ENCODE measurements around the gene POU4F1. TPM values are rescaled to one million over a fixed set of nuclear protein-coding genes. Genes with fewer than 3 reads are reported as not detected.

The POU4F1 gene
- total RNA-seq, 1 donor: not detected

DNA sequence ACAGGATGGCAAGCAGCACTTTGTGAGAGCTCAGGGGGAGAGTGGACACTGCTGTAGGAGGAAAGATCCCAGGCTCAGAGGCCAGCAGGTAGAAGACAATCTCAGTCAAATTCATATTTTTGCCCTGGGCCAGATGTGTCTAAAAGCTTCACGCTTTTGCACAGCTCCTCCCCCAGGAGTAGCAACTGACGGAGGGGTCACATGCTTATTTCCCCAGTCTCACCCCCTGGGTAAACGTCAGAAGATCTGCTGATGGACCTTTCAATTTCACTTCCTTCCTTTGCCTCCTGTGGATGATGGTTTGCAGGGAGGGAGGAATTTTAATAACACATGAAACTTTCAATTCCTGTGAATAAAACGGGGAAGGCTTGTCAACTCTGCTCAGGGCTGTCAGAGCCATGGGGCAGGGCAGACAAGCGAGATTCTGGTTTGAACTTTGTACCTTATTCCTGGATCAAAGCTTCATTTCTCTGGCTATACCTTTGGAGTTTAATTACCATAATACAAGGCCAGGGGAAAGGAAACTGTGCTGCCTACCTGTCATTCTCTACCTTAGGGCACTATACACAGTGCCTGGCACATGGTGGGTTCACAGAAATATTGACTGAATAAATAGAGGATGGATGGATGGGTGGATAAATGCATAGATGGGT lies 41.0 kb downstream of the POU4F1 start:
- TF ChIP-seq, protein P1, sequence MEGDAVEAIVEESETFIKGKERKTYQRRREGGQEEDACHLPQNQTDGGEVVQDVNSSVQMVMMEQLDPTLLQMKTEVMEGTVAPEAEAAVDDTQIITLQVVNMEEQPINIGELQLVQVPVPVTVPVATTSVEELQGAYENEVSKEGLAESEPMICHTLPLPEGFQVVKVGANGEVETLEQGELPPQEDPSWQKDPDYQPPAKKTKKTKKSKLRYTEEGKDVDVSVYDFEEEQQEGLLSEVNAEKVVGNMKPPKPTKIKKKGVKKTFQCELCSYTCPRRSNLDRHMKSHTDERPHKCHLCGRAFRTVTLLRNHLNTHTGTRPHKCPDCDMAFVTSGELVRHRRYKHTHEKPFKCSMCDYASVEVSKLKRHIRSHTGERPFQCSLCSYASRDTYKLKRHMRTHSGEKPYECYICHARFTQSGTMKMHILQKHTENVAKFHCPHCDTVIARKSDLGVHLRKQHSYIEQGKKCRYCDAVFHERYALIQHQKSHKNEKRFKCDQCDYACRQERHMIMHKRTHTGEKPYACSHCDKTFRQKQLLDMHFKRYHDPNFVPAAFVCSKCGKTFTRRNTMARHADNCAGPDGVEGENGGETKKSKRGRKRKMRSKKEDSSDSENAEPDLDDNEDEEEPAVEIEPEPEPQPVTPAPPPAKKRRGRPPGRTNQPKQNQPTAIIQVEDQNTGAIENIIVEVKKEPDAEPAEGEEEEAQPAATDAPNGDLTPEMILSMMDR (IDR thresholded peaks at IDR 0.05; ENCODE audit: insufficient read depth, low read length): no peak
- no peak overlapping the region for H3K4me3 ChIP-seq (ENCODE audit: low read depth, low read length)
- DNase-seq (ENCODE audit: low read depth): no peak

Other genes with a start within 250 kb of the POU4F1 start
- gene OBI1, start 55.6 kb upstream of the POU4F1 start, total RNA-seq (ENCODE audit: low replicate concordance): 20.0 and 28.3 TPM in 2 replicates

Data from fibroblast of the aortic adventitia (primary cell).